HG02610 (cell line): Measurements from ENCODE around the gene CIAO3.
"Not testable (repeated sequence)": the region's sequence is repeated elsewhere in the genome, so short reads cannot be mapped to it uniquely, and the experiment has no call there.

Experiments
- ATAC-seq: cut with Tn5 transposase; IDR thresholded peaks from one replicate; pipeline ENCODE4 v1.9.1; 2021; ENCODE audit warnings: mild to moderate bottlenecking, moderate library complexity; ENCODE audit not compliant: unreplicated experiment

CIAO3 gene

DNA sequence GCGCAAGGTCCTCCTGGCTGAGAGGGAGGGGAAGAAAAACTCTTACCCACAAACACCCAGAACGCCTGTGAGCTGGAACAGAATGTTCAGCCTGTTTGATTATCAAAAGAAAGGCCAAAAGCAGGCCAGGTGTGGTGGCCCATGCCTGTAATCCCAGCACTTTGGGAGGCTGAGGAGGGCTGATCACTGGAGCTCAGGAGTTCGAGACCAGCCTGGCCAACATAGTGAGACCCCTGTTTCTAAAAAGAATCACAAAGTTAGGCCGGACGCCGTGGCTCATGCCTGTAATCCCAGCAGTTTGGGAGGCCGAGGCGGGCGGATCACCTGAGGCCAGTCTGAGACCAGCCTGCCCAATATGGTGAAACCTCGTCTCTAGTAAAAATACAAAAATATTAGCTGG is 35.5 kb upstream of the CIAO3 start:
- not testable (repeated sequence) for ATAC-seq

DNA sequence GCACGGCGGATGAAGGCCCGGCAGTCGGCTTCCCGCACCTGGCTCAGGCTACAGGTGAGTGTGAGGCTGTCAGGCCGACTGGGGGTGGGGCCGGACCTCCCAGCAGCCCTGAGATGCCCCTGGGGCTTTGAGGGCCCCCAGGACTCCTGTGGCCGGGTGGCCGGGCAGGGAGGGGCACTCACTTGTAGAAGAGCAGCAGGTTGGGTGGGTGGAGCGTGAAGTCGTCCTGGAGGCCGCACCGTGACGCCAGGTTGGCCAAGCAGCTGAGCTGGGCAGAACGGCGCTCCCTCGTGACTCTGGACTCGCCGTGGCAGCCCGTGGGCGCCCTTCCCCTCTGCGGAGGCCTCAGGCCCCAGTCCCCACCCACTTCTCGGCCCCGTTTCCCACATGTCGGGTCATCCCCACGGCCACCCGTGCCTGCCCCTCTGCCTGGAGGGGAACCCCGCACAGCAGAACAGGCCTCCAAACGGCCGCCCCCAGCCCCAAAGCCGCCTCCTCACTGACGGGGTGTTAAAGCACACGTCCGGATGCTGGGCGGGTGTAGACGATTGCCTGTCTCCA is 34.5 kb upstream of the CIAO3 start:
- no peak for ATAC-seq

DNA sequence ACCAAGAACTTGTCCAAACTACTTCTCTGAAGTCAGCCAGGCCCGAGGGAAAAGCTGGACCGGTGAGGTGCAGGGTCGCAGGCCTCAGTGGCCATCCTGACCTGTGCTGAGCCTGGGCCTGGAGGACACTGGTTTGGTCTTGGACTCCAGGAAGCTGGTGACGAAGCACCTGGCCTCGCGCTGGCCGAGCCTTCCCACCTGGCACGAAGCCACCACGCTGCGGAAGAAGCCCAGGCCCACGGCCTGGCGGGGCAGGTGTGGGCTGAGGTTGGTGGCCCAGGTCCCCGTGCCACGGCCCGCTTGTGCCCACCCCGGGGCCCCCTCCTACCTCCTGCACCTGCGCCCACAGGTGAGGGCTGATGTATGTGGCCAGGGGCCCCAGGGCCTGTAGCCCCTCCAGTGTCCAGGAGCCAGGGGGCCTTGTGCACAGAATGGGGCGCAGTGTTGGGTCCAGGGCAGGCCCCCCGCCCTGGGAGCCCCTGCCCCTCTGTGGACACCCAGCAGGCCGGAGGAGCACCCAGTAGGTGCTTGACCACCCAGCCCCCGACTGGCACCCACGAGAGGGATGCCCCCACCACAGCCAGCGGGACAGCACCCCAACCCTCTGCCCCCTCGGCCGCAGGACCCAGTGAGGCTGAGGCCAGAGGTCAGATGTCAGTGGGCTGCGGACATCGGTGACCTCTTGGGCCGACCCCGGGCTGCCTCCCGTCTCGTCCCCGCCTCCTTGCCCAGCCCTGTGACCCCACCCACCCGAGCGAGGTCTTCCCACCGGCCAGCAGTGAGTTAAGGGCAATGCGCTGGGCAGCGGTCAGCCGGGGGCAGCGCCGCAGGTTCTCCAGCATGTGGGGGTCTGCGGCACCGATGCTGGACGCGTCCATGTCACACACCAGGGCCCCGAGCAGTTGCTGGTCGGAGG is 33.5 kb upstream of the CIAO3 start:
- no peak for ATAC-seq

DNA sequence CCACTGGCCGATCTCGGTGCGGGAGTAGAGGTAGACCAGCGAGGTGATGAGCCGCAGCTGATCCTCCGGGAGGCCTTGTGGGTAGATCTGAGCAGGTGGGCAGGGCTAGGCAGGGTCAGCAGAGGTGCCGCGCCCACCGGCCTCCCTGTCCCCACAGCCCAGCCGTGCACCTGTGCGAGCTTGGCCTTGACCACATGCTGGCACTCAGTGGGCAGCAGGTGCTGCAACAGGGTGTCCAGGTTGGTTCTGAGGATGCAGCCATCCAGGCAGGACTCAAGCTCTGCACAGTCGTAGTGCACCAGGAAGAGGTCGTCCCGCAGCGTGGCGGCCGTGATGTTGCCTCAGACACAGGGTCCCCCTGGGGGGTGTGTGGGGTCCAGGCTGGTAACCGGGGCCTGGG is 32.2 kb upstream of the CIAO3 start:
- no peak for ATAC-seq

DNA sequence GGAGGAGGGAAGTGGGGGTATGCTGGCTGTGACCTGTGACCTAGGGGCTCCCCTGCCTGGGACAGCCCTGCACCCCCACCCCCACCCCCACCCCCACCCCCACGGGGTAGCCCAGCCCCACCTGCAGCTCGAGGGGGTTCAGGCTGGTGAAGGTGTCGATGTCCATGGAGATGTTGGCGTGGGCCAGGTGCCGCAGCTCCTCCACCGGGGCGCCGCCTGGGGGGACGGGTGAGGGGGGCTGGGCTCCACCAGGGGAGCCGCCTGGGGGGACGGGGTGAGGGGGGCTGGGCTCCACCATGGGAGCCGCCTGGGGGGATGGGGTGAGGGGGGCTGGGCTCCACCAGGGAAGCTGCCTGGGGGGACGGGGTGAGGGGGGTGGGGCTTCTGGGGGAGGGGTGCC is 29.6 kb upstream of the CIAO3 start:
- ATAC-seq, result no peak

DNA sequence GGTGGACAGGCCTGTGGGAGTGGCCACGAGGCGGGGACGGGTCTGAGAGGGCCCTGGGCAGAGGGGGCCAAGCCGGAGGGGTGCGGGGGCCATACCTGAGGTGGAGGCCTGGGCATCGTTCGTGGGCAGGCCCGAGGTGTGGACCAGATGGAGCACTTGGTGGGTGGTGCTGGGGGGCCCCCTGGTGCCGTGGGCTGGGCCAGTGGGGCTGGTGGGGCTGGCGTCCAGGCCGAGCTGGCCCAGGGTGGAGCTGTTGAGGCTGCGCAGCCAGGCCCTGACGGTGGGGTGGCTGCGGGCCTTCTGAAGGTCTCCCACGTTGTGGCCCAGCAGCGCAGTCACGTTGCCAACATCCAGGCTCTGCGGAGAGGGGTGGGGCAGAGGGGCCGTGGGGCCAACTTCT is 29.1 kb upstream of the CIAO3 start:
- ATAC-seq, result no peak

DNA sequence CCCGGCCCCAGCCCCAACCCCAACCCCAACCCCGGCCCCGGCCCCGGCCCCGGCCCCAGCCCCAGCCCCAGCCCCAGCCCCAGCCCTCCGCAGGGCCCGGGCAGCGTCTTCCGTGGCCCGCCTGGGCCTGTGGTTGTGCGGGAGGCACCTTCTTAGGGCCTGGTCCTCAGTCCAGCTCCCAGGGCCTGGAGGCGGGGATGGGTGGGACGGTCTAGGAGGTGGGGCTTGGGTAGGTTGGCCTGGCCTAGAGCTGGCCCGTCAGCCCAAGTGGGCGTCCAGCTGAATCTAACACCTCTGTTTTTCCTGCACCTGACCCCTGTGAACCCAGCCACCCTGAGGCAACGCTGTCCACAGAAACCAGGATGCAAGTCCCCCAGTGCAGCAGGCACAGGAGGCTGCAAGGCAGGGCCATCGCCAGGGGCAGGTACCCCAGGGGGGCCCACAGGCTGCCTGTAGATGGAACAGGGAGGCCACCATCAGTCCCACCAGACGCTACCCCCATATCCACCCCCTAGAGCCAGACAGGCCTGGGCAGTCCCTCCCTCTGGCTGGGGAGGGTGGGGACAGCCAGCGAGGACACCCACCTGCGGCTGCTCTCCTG is 28.5 kb upstream of the CIAO3 start:
- no peak for ATAC-seq

DNA sequence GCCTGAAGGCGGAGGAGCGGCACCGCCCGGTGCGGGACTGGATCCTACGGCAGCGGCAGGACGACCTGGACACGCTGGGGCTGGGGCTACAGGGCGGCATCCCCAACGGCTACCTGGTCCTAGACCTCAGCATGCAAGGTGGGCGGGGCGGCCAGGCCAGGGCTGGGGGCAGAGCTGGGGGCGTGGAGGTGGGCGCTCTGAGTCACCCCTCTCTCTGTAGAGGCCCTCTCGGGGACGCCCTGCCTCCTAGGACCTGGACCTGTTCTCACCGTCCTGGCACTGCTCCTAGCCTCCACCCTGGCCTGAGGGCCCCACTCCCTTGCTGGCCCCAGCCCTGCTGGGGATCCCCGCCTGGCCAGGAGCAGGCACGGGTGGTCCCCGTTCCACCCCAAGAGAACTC is 27.6 kb upstream of the CIAO3 start:
- ATAC-seq, result no peak

DNA sequence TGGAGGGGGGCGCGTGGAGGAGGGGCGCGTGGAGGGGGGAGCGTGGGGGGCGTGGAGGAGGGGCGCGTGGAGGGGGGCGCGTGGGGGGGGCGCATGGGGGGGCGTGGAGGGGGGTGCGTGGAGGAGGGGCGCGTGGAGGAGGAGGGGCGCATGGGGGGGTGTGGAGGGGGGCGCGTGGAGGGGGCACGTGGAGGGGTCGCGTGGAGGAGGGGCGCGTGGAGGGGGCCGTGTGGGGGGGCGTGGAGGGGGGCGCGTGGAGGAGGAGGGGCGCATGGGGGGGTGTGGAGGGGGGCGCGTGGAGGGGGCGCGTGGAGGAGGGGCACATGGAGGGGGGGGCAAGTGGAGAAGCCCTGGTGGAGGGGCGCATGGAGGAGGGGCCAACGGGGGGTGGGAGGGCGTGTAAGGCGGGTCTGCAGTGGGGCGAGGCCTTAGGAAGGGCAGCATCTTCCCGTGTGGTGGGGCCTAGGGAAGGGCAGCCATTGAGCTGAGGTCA is 27.0 kb upstream of the CIAO3 start:
- ATAC-seq, result no peak

DNA sequence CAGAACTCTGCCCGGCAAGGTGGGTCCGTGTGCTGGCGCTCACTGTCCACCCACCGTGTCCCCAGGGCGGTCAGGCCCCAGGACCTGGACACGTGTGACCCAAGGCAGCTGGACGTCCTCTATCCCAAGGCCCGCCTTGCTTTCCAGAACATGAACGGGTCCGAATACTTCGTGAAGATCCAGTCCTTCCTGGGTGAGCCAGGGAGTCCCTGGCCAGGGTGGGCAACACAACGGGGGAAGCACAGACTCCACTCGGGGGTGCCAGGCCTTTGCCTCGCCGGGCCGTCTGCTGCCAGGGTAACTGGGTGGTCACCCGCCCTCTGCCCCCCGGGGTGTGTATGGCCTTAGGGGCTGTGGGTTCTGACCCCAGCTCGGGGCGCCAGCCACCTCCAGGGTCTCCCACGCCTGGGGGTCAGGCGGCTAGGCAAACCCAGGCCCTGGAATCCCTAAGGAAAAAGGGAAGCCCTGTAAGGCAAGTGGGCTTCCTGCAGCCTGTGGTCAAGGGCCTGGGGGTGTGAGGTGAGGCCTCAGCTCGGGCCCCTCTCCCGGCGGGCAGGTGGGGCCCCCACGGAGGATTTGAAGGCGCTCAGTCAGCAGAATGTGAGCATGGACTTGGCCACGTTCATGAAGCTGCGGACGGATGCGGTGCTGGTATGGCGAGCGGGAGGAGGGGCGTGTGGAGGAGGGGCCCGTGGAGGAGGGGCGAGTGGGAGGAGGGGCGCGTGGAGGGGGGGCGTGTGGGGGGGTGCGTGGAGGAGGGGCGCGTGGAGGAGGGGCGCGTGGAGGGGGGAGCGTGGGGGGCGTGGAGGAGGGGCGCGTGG is 26.2 kb upstream of the CIAO3 start:
- no peak for ATAC-seq

DNA sequence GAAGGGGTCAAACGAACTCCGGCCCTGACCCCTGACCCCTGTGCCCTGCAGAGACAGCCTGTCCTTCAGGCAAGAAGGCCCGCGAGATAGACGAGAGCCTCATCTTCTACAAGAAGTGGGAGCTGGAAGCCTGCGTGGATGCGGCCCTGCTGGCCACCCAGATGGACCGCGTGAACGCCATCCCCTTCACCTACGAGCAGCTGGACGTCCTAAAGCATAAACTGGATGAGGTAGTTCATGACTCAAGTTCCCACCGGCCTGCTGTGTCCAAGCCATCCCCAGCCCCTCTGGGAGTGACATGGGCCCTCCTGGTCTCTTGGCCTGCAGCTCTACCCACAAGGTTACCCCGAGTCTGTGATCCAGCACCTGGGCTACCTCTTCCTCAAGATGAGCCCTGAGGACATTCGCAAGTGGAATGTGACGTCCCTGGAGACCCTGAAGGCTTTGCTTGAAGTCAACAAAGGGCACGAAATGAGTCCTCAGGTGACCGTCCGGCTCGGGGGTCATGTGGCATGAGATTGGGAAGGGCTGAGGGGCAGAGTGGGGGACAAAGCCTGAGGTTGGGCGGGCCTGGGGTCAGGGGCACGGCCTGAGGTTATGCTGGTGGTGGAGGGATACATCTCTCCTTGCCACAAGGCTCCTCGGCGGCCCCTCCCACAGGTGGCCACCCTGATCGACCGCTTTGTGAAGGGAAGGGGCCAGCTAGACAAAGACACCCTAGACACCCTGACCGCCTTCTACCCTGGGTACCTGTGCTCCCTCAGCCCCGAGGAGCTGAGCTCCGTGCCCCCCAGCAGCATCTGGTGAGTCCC is 25.4 kb upstream of the CIAO3 start:
- no peak for ATAC-seq

DNA sequence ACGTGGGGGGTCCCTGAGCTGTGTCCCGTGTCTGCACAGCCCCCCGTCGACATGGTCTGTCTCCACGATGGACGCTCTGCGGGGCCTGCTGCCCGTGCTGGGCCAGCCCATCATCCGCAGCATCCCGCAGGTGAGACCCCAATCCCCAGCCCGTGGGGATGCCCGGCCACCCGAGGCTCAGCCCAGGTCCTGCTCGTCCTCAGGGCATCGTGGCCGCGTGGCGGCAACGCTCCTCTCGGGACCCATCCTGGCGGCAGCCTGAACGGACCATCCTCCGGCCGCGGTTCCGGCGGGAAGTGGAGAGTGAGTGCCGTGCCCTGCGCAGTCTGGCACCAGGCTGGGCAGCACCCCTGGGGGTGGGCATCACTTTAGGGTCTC is 24.7 kb upstream of the CIAO3 start:
- ATAC-seq, result no peak

DNA sequence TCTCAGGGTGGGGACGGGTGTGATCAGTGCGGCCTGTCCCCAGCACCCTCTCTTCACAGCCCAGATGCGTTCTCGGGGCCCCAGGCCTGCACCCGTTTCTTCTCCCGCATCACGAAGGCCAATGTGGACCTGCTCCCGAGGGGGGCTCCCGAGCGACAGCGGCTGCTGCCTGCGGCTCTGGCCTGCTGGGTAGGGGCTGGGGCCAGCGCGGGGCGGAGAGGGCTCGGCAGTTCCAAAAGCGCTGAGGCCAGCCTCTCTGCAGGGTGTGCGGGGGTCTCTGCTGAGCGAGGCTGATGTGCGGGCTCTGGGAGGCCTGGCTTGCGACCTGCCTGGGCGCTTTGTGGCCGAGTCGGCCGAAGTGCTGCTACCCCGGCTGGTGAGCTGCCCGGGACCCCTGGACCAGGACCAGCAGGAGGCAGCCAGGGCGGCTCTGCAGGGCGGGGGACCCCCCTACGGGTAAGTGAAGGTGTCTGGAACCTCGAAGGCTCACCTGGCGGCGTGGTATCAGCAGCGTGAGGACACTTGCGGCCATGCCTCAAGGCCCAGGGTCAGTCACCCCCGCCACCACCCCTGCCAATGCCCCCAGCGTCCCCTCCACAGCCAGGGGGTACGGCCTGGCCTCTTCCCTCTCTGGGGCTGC is 24.2 kb upstream of the CIAO3 start:
- ATAC-seq, result no peak

DNA sequence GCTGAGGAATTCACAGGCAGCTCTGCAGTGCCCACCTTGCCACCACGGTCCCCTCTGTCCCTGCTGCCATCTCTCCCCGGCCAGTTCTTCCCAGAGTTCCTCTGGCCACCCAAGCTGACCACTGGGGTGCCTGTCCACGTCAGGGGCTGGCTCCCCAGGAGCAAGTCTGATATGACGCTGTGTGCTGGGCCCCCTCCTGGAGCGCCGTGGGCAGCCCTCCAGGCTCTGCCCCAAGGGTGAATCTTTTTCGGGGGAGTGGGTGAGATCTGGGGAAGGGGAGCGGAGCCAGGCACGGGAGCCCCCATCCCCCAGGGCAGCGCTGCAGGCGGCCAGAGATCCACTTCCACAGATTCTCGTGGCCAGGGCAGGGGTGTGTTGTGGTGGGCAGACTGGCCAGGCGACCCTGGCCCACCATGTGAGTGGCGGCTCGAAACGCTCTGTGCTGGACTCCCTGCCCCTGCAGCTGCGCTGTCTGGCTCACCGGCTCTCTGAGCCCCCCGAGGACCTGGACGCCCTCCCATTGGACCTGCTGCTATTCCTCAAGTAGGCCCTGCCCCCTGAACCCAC is 23.5 kb upstream of the CIAO3 start:
- ATAC-seq, result no peak

DNA sequence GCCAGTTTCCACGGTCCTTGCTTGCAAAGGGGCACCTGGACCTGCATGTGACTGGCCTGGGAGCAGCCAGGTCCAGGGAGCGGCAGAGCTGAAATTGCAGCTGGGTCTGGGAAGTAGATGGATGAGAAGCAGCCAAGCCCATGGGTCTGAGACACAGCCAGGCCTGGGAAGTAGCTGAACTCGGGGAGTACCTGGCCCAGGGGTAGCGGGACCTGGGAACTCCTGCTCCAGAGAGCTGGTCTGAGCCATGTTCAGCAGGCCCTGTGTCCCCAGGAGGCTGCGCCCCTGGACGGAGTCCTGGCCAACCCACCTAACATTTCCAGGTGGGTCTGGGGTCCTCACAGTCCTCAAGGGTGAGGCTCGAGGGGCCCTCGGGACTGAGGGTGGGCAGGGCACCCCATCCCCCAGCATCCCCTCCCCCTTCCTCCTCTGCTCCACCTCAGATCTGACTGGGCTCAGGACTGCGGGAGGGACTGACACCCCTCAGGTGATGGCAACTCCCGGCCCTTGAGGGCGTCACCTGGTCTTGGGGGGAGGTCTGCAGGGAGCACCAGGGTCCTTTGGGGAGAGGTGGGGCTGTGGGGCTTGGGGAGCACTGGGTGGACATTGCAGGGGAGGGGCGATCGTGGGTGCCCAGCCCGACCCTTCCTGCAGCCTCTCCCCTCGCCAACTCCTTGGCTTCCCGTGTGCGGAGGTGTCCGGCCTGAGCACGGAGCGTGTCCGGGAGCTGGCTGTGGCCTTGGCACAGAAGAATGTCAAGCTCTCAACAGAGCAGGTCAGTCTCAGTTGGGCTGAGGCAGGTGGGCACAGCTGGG is 22.8 kb upstream of the CIAO3 start:
- ATAC-seq, result no peak

DNA sequence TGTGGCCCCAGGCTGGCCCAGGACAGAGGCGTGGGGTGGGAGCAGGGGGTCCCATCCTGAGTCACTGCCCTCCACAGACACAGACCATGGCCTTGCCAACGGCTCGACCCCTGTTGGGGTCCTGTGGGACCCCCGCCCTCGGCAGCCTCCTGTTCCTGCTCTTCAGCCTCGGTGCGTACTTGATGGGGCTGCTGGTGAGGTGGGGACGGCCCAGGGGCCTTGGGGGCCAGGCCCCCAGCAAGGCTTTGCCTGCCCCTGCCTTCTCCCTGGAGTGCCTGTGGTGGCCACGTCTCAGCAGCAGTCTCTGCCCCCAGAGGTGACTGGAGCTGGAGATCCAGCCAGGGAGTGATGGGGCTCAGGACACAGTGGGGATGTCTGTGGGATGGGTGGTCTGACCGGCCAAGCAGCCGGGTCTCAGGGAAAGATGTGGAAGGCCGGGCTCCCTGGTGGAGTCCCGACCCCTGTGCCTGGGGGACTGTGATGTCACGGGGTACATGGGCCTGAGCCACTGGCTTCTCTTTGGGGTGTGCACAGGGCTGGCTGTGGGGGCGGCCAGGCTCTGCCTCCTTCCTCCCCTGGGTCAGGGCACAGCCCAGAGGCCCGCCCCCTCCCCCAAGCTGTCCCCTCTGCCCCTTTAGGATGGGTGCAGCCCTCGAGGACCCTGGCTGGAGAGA is 21.9 kb upstream of the CIAO3 start:
- ATAC-seq, result no peak

DNA sequence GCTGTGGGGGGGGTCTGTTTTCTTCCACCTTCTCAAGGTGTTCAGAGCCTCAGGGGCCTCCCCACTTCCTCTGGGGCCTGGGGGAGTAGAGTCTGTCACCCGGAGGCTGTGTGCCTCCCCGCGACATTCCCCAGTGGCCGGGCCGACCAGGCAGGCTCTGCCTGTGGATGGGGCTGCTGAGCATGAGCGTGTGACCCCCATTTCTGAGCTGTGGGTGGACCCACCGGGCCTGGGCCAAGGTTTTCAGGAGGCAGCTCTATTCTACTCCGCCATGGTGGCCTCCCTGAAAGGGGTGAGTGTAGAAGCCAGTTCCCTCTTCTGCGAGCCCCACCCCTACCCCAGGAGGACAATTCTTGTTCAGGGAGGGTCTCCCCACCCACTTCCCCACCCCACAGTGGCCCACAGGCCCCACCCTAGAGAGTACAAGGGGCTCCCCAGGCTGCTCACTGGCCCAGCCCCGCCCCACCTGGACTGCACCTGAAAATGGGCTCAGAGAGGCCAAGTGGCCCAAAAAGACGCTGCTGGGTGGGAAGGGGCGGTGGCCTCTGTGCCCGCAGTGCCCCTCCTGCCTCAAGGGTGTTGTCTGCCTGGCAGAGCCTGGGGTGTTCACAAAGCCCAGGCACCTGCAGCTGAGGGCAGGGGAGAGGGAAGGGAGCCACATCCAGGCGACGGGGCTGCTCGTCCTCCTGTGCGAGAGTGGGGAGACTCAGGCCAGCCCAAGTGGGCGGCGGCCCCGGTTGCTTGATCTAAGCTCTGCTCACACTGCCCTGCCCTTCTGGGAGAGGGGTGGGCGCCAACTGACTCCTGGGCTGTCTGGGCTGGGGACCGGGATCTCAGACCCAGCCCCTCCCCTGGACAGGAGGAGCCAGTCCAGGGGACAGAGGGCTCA is 21.1 kb upstream of the CIAO3 start:
- no peak for ATAC-seq
